MM.1S (cell line): Measurements from ENCODE around the gene NGDN.

ENCODE experiments used
- EZH2 ChIP-seq: fragments of 300-600 bp; sonication (generic); optimal IDR thresholded peaks from 2 replicates; pipeline ENCODE3; 2017; ENCODE audit warnings: low read depth, mild to moderate bottlenecking, antibody characterized with exemption, low read length, mixed read lengths
- TF ChIP-seq, protein P1 (sequence below): fragments of 300-600 bp; sonication (generic); IDR thresholded peaks from 2 replicates; pipeline ENCODE4 v1.5.1; 2016; ENCODE audit warnings: antibody characterized with exemption, low read length, mixed read lengths

DNA sequence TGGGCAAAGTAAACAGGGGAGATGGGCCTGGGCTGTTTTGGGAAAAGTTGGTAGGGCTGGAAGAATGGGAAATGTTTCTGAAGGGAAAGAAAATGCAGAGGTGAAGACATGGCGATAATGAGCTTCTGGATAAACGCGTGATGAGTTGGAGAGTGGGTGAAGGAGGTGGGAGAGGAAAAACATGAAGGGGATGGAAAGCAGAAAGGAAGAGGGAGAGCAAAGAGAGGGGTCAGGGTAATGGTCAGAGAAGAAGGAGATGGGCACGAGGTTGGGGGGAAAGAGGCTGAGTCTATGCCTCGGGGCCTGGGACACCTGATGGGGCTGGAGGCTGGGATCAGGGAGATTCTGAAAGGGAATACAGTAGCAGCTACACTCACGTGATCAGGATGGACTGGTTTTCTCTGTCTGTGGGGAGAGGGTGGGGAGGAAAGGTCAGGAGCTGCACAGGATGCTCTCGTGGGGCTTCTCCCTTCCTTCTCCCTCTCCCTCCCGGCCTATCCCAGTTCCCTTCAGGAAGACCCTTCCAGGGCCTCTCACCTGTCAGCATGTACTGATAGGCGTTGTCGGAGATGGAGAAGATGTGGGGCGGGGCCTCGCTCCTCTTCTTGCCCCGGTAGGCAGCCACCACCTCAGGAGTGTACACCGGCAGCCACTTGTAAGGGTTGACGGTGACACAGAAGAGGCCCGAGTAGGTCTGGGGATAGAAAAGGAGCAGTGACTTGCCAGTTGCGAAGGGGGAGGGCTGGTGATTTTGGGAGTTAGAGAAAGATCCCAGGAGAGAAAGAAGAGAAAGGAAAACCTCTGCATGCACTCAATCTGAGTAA, 37.2 kb upstream of the NGDN start:
- no peak for TF ChIP-seq EZH2
- TF ChIP-seq, protein P1, sequence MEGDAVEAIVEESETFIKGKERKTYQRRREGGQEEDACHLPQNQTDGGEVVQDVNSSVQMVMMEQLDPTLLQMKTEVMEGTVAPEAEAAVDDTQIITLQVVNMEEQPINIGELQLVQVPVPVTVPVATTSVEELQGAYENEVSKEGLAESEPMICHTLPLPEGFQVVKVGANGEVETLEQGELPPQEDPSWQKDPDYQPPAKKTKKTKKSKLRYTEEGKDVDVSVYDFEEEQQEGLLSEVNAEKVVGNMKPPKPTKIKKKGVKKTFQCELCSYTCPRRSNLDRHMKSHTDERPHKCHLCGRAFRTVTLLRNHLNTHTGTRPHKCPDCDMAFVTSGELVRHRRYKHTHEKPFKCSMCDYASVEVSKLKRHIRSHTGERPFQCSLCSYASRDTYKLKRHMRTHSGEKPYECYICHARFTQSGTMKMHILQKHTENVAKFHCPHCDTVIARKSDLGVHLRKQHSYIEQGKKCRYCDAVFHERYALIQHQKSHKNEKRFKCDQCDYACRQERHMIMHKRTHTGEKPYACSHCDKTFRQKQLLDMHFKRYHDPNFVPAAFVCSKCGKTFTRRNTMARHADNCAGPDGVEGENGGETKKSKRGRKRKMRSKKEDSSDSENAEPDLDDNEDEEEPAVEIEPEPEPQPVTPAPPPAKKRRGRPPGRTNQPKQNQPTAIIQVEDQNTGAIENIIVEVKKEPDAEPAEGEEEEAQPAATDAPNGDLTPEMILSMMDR: no peak
